ENCODE results near the gene TTLL7. TPM values are rescaled to one million over a fixed set of nuclear protein-coding genes. Genes with fewer than 3 reads are reported as not detected.

The TTLL7 gene
- total and polyA plus RNA-seq, 8 donors = 3.9 to 15.0 (median 6.4) TPM

- TF ChIP-seq, protein P1, sequence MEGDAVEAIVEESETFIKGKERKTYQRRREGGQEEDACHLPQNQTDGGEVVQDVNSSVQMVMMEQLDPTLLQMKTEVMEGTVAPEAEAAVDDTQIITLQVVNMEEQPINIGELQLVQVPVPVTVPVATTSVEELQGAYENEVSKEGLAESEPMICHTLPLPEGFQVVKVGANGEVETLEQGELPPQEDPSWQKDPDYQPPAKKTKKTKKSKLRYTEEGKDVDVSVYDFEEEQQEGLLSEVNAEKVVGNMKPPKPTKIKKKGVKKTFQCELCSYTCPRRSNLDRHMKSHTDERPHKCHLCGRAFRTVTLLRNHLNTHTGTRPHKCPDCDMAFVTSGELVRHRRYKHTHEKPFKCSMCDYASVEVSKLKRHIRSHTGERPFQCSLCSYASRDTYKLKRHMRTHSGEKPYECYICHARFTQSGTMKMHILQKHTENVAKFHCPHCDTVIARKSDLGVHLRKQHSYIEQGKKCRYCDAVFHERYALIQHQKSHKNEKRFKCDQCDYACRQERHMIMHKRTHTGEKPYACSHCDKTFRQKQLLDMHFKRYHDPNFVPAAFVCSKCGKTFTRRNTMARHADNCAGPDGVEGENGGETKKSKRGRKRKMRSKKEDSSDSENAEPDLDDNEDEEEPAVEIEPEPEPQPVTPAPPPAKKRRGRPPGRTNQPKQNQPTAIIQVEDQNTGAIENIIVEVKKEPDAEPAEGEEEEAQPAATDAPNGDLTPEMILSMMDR (IDR thresholded peaks at IDR 0.05) = no peak
- DNase-seq (no peak), ATAC-seq (no peak)
- H3K27me3 ChIP-seq = no peaks in the 10 kb centered on the region
- no peak overlapping the region for H3K27ac ChIP-seq
- no peaks in the 10 kb centered on the region for H3K4me1 ChIP-seq
- H3K9me3 ChIP-seq = no peaks in the 10 kb centered on the region
- intact Hi-C loops (cut with DNase I) = no loop called here
- no peaks in the 10 kb centered on the region for H3K36me3 ChIP-seq
- no peak overlapping the region for H3K4me3 ChIP-seq
These were observed 182.1 kb downstream of the TTLL7 start for GRCh38 chr1:83816836-83817235.

DNA sequence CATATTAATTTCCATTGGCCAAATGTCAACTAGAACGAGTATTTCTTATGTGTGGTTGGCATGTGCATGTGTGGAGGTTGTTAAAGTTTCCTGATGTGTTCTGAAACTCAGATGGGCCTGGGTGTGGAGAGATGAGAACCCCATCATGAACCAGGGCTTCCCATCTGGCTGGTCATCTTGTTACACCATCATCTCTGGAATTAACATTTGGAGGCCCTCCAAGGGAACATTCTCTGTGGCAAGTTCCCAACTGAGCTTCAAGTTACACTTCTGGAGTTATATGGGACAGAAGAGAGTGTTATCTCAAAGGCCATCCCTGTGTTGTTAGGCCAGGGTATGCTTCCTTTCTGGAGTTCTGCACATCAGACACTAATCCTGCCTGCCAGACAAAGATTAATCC is 183.6 kb downstream of the TTLL7 start:
- no peaks in the 10 kb centered on the region for H3K4me1 ChIP-seq
- no peak overlapping the region for H3K4me3 ChIP-seq
- H3K36me3 ChIP-seq = no peaks in the 10 kb centered on the region
- peak in 2 of 4 donors; percentile 34 to 42 for DNase-seq
- intact Hi-C loops (cut with DNase I) = no loop called here
- no peaks in the 10 kb centered on the region for H3K27me3 ChIP-seq
- H3K27ac ChIP-seq = no peak overlapping the region
- no peak for ATAC-seq
- H3K9me3 ChIP-seq = no peaks in the 10 kb centered on the region
- TF ChIP-seq, protein P1 (IDR thresholded peaks at IDR 0.05) = no peak

Other genes starting within 250 kb of the TTLL7 start
- gene PRKACB, start 145.1 kb upstream of the TTLL7 start, total RNA-seq = 10 to 100 TPM; 22.4 to 37.1 TPM
- 10 to 100 TPM; 43.5 to 54.9 (median 46.8) TPM for gene PRKACB, start 145.1 kb upstream of the TTLL7 start, polyA plus RNA-seq (ENCODE audit: insufficient read length in 6 of 6)